GM21619 (cell line): ENCODE data around the gene TMC5.
"Not testable (repeated sequence)": the region's sequence is repeated elsewhere in the genome, so short reads cannot be mapped to it uniquely, and the experiment has no call there.

Experiments
- ATAC-seq: cut with Tn5 transposase; IDR thresholded peaks from one replicate; pipeline ENCODE4 v1.9.1; 2021; ENCODE audit not compliant: unreplicated experiment

The TMC5 gene, protein sequence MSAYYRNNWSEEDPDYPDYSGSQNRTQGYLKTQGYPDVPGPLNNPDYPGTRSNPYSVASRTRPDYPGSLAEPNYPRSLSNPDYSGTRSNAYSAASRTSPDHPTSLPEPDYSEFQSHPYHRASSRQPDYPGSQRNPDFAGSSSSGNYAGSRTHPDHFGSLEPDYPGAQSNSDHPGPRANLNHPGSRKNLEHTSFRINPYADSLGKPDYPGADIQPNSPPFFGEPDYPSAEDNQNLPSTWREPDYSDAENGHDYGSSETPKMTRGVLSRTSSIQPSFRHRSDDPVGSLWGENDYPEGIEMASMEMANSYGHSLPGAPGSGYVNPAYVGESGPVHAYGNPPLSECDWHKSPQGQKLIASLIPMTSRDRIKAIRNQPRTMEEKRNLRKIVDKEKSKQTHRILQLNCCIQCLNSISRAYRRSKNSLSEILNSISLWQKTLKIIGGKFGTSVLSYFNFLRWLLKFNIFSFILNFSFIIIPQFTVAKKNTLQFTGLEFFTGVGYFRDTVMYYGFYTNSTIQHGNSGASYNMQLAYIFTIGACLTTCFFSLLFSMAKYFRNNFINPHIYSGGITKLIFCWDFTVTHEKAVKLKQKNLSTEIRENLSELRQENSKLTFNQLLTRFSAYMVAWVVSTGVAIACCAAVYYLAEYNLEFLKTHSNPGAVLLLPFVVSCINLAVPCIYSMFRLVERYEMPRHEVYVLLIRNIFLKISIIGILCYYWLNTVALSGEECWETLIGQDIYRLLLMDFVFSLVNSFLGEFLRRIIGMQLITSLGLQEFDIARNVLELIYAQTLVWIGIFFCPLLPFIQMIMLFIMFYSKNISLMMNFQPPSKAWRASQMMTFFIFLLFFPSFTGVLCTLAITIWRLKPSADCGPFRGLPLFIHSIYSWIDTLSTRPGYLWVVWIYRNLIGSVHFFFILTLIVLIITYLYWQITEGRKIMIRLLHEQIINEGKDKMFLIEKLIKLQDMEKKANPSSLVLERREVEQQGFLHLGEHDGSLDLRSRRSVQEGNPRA

GRCh38 chr16:19417640-19418039 lies at the start of gene TMC5:
TSS of gene TMC5 (plus strand) at chr16:19417883. CDS start at chr16:19440039, 22,156 bp downstream.
- no peak for ATAC-seq

- ATAC-seq = not testable (repeated sequence)
Observed at GRCh38 chr16:19372541-19372940, 45.1 kb upstream of the TMC5 start.

- no peak for ATAC-seq
Observed at GRCh38 chr16:19374402-19374801, 43.3 kb upstream of the TMC5 start.

- no peak for ATAC-seq
Observed at GRCh38 chr16:19375561-19376158, 42.0 kb upstream of the TMC5 start.

GRCh38 chr16:19377864-19378263 lies 39.8 kb upstream of the TMC5 start:
- no peak for ATAC-seq

DNA sequence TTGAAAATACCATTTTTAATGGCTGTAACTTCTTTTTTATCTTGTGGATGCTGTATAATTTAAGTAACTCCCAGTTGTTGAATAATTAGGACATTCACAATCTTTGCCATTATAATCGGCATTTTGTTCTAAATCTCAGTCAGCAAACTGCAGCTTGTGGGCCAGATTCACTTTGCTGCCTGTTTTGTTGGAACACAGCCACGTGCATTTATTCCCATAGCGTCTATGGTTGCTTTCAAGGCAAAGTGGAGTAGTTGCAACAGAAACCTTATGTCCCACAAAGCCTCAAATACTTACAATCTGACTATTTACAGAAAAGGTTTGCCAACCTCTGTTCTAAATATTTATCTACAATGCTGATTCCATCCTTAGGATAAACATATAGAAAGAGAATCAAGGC lies 39.2 kb upstream of the TMC5 start:
- no peak for ATAC-seq

DNA sequence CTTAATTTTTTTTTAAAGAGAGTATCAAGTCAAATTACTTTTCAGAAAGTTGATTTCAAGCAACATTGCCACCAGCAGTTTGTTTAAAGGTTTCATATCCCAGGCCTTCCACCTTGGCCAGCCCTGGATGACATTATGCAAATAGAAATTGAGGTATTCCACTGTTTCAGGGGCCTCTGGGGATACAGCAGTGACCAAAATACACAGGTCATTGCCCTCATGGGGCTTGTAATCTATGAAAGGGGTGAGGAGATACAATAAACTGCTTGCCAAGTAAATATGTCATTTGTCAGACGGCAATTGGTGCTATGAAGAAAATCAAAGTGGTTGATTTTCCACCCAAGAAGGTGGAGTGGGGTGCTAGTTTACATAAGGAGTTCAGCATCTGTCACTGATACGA lies 37.8 kb upstream of the TMC5 start:
- ATAC-seq = no peak

DNA sequence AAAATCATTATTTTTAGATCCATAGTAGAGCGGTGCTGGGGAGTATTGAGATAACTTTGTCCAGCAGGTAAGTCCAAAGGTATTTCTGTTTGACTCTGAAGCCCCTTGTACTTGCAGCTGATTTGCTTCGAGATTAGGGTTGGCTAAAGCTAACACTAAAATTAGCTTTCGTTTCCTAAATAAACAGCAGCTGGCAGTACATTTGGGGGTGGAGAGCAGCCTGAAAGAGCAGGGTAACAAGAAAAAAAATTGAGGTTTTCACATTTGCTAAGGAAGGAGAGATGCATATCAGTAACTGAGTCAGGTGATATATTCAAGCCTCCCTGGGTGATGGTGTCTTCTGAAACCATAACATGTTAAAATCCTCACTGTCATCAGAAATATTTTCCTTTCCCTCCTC lies 37.4 kb upstream of the TMC5 start:
- ATAC-seq = no peak

- ATAC-seq = no peak
Observed at GRCh38 chr16:19382084-19382801, 35.4 kb upstream of the TMC5 start.

- ATAC-seq = no peak
Observed at GRCh38 chr16:19382887-19383816, 34.5 kb upstream of the TMC5 start.

DNA sequence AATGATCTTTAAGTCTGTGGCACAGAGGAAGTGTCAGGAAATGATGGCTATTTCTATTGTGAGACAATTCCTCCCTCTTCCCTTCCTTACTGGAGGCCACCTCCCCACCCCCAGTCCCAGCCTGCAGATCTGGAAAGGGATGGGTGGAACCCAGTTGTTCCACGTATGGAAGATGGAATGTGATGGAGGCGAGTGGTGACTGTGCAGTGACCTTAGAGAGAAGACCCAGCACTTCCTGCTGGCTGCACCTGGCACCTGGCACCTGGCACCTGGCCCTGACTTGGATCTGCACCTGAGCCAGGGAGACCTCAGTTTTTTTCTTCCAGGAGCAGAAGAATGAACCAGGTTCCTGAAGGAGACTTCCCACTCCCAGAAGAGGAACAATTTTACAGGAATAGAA lies 33.0 kb upstream of the TMC5 start:
- ATAC-seq = no peak

DNA sequence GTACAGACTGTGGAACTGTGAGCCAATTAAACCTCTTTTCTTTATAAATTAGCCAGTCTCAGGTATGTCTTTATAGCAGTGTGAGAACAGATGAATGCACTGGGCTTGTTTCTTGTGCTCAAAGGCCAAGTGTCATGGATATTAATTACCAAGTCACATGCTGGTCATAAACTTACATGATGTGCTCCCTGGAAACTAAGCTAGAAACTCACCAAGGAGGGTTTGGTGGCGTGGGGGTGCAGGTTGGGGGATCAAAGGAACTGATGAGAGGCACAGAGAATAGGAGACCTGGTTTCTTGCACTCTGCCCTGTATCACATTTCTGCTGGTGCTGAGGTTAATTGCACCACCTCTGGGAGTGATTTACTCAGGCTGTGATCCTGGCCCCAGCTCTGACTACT lies 31.2 kb upstream of the TMC5 start:
- ATAC-seq = no peak

DNA sequence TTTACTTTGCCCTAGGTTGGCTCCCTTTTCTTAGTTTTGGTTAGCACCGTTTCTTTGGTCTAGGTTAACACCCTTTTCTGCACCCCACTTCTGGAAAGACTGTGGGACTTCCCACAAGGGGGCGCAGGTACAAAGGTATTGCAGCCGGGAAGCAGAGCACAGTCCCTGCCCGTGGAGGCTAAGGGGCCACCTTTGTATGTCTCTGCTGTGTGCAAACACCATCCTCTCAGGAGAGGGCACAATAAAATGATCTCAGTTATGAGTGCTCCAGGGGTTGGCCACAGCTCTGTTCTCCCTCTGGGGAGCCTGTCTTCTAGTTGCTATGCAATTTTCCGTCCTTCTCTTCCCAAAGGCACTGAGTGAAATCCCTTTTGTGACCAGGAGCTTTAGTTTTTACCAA lies 28.4 kb upstream of the TMC5 start:
- ATAC-seq = no peak

GRCh38 chr16:19391185-19391776 lies 26.4 kb upstream of the TMC5 start:
- not testable (repeated sequence) for ATAC-seq

- ATAC-seq = no peak
Observed at GRCh38 chr16:19392352-19392751, 25.3 kb upstream of the TMC5 start.

DNA sequence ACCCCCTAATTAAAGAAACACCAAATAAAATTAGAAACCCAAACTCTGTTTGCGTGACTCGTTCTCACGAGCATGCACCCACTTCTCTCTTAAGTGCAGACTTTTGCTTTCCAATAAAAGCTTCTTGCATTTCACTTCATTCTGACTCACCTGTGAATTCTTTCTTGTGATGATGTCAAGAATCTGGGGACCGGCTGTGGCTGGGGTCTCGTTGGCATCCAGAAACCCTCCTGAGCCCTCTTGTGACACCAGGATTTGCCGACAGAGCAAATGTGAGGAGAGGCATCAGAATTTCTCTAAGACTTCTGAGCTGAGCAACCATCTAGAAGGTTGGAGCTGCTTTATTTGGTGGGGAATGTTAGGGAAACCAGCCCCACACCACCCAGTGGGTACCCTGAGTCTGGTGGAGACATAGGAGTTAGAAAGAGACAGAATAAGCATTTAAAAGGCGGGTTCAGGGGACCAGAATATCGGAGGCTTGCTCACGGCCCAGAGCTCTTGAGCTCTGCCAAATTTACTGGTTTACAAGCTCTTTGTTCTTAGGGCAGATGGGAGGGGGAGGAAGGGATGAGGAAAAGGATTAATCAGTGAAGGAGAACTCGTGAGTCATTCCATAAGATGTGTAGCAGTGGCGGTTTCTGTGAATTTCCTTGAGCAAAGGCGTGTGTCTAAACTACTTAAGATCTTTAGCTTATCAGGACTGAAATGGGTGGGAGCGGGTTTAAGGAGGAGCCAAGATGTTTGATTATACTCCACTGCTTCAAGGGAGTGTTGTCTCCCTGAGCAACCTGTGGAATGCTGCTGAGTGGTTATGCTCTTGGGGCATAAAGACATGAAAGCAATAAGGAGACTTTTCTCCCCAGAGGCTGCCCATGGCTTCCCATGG lies 24.2 kb upstream of the TMC5 start:
- no peak for ATAC-seq

DNA sequence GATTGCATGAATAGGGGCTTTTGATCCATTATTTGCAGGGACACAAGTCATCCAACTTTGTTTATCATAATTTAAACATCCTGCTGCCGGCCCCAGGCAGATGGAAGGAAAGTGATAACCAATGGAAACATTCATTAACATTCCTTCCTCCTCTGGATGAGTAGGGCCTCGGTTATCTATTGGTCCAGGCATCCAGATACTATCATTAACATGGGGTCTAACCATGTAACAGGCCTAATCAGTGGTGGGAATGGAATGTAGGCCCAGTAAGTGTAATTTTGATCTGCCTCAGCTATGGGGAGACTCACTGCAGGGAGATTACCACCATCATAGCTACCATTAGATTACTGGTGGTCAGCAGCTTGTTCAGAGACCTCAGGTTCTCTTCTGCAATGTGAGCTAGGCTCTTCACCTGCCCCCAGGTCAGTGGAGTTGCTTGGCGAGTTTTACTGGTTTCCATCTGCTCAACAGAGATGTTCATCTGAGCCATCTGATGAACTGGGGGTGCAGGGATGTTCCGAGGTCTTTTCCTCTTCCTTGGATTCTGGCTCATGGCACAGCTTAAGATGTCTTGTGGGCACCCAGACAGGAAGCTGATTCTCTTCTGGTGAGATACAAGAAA lies 21.9 kb upstream of the TMC5 start:
- not testable (repeated sequence) for ATAC-seq

- no peak for ATAC-seq
Observed at GRCh38 chr16:19396555-19397011, 21.1 kb upstream of the TMC5 start.
